SU-DHL-6 (cell line): ENCODE data around the gene CTXN3.

Source experiments
- H2AFZ ChIP-seq: fragments of 200-600 bp; sonication (generic); 2 replicates; pipeline ENCODE4 v1.6.1; 2014; ENCODE audit warnings: low read depth, mild to moderate bottlenecking, moderate library complexity, mixed read lengths, antibody characterized with exemption, low read length; ENCODE audit not compliant: severe bottlenecking
- H3F3A ChIP-seq: fragments of 200-600 bp; shearing (Covaris generic); 2 replicates; pipeline ENCODE4 v1.6.0; 2016; ENCODE audit warnings: antibody characterized with exemption, mild to moderate bottlenecking; ENCODE audit not compliant: insufficient read depth
- H3K27ac ChIP-seq: fragments of 200-600 bp; sonication (generic); 2 replicates; pipeline ENCODE4 v1.5.1; 2016; ENCODE audit warnings: low read depth, mild to moderate bottlenecking, low read length, moderate library complexity, mixed read lengths
- H3K27me3 ChIP-seq: fragments of 200-600 bp; sonication (generic), shearing (Covaris generic); 2 replicates; pipeline ENCODE4 v1.6.0; 2014; ENCODE audit warnings: mild to moderate bottlenecking, low read length
- H3K36me3 ChIP-seq: fragments of 200-600 bp; sonication (generic); 2 replicates; pipeline ENCODE4 v1.6.1; 2014; ENCODE audit warnings: mild to moderate bottlenecking, low read length, mixed read lengths
- H3K4me2 ChIP-seq: fragments of 300-600, 200-600 bp; shearing (Covaris generic), sonication (generic); 2 replicates; pipeline ENCODE4 v1.6.0; 2014; ENCODE audit warnings: low read length, low read depth, mild to moderate bottlenecking; ENCODE audit not compliant: poor library complexity, severe bottlenecking
- H3K4me3 ChIP-seq: fragments of 200-600 bp; sonication (generic); 2 replicates; pipeline ENCODE4 v1.5.1; 2014; ENCODE audit warnings: antibody characterized with exemption, low read length, mild to moderate bottlenecking, mixed read lengths; ENCODE audit not compliant: insufficient read depth, poor library complexity, severe bottlenecking
- H3K79me2 ChIP-seq: fragments of 200-600 bp; sonication (generic); 2 replicates; pipeline ENCODE4 v1.6.1; 2014; ENCODE audit warnings: mild to moderate bottlenecking, low read length, moderate library complexity; ENCODE audit not compliant: insufficient read depth
- H3K9ac ChIP-seq: fragments of 200-600 bp; sonication (generic); 2 replicates; pipeline ENCODE4 v1.7.0; 2014; ENCODE audit warnings: mild to moderate bottlenecking, low read length
- H3K9me2 ChIP-seq: fragments of 200-600 bp; sonication (generic); replicated peaks from 2 replicates; pipeline ENCODE4 v1.6.1; 2014; ENCODE audit warnings: low read length; ENCODE audit not compliant: insufficient read depth
- H3K9me3 ChIP-seq: fragments of 200-600 bp; sonication (generic); 2 replicates; pipeline ENCODE4 v1.6.1; 2014; ENCODE audit warnings: low read length, mixed read lengths; ENCODE audit not compliant: insufficient read depth
- H4K20me1 ChIP-seq: fragments of 200-600 bp; sonication (generic); 2 replicates; pipeline ENCODE4 v1.6.1; 2014; ENCODE audit warnings: low read depth, mild to moderate bottlenecking, antibody characterized with exemption, low read length, moderate library complexity, mixed read lengths
- EZH2phosphoT487 ChIP-seq: fragments of 200-600 bp; sonication (generic), shearing (Covaris generic); conservative IDR thresholded peaks from 2 replicates; pipeline ENCODE4 v1.6.1; 2018; ENCODE audit warnings: mild to moderate bottlenecking, antibody characterized with exemption, low read length, moderate library complexity, mixed read lengths
- TF ChIP-seq, protein P1 (sequence below): fragments of 200-600 bp; sonication (generic); IDR thresholded peaks from one replicate; pipeline ENCODE4 v1.5.1; 2017; ENCODE audit warnings: antibody characterized with exemption, mild to moderate bottlenecking, low read length, moderate library complexity; ENCODE audit not compliant: insufficient read depth, poor library complexity, severe bottlenecking

CTXN3 gene

GRCh38 chr5:127652952-127653611 lies 4.2 kb downstream of the CTXN3 start:
- TF ChIP-seq EZH2phosphoT487, result no peak
- TF ChIP-seq, protein P1, sequence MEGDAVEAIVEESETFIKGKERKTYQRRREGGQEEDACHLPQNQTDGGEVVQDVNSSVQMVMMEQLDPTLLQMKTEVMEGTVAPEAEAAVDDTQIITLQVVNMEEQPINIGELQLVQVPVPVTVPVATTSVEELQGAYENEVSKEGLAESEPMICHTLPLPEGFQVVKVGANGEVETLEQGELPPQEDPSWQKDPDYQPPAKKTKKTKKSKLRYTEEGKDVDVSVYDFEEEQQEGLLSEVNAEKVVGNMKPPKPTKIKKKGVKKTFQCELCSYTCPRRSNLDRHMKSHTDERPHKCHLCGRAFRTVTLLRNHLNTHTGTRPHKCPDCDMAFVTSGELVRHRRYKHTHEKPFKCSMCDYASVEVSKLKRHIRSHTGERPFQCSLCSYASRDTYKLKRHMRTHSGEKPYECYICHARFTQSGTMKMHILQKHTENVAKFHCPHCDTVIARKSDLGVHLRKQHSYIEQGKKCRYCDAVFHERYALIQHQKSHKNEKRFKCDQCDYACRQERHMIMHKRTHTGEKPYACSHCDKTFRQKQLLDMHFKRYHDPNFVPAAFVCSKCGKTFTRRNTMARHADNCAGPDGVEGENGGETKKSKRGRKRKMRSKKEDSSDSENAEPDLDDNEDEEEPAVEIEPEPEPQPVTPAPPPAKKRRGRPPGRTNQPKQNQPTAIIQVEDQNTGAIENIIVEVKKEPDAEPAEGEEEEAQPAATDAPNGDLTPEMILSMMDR, result no peak
- Histone ChIP-seq H3K27ac (no peak overlapping the region), H3K4me3 (no peak overlapping the region), H3K4me2 (no peak overlapping the region), H3K27me3 (no peaks in the 10 kb centered on the region; the same call in 1 of the 2 replicates), H3K79me2 (no peaks in the 10 kb centered on the region), H3K36me3 (no peaks in the 10 kb centered on the region), H3K9me2 (no peaks in the 10 kb centered on the region), H3F3A (no peaks in the 10 kb centered on the region), H3K9ac (no peak overlapping the region), H4K20me1 (no peaks in the 10 kb centered on the region), H2AFZ (no peak overlapping the region), H3K9me3 (no peaks in the 10 kb centered on the region)

GRCh38 chr5:127656825-127657224 lies 7.9 kb downstream of the CTXN3 start:
- Histone ChIP-seq H3K9ac (no peak overlapping the region), H2AFZ (no peak overlapping the region), H4K20me1 (no peaks in the 10 kb centered on the region), H3K36me3 (no peaks in the 10 kb centered on the region), H3F3A (no peaks in the 10 kb centered on the region), H3K79me2 (no peaks in the 10 kb centered on the region), H3K9me3 (no peaks in the 10 kb centered on the region), H3K27ac (no peak overlapping the region), H3K9me2 (no peaks in the 10 kb centered on the region), H3K27me3 (no peaks in the 10 kb centered on the region), H3K4me3 (no peak overlapping the region), H3K4me2 (no peak overlapping the region)
- TF ChIP-seq, protein P1, result no peak
- no peak for TF ChIP-seq EZH2phosphoT487

- H3F3A ChIP-seq, result no peaks in the 10 kb centered on the region
- no peaks in the 10 kb centered on the region for H3K9me2 ChIP-seq
- H3K79me2 ChIP-seq, result no peaks in the 10 kb centered on the region
- no peak overlapping the region for H2AFZ ChIP-seq
- TF ChIP-seq EZH2phosphoT487, result no peak
- TF ChIP-seq, protein P1, result no peak
- H3K36me3 ChIP-seq, result no peaks in the 10 kb centered on the region
- H3K27me3 ChIP-seq, result no peaks in the 10 kb centered on the region
- H3K4me2 ChIP-seq, result no peak overlapping the region
- H4K20me1 ChIP-seq, result no peaks in the 10 kb centered on the region
- no peak overlapping the region for H3K9ac ChIP-seq
- no peaks in the 10 kb centered on the region for H3K9me3 ChIP-seq
- no peak overlapping the region for H3K27ac ChIP-seq
- no peak overlapping the region for H3K4me3 ChIP-seq
These were observed 11.3 kb downstream of the CTXN3 start for GRCh38 chr5:127660047-127660733.
